Cardiac muscle cell (in vitro differentiated cells and primary cell): ENCODE results near the gene GYS2. TPM values are rescaled to one million over a fixed set of nuclear protein-coding genes. Genes with fewer than 3 reads are reported as not detected.

Experiments used
- DNase-seq, 2 donors: peaks; one replicate each; pipeline versions ENCODE4 v3.0.0 to v3.0.0-alpha.2; 2010 to 2017; ENCODE audit warnings: low read depth in 1 of 2, low spot score in 1 of 2
- H3K27ac ChIP-seq: fragments of 200-600 bp; sonication (generic); 2 replicates; pipeline ENCODE4 v1.5.1; 2016
- H3K27me3 ChIP-seq: fragments of 200-600 bp; sonication (generic); 2 replicates; pipeline ENCODE4 v1.6.0; 2016; ENCODE audit warnings: control low read depth
- H3K36me3 ChIP-seq: fragments of 200-600 bp; sonication (generic); 2 replicates; pipeline ENCODE4 v1.5.1; 2016; ENCODE audit warnings: control low read depth
- H3K4me1 ChIP-seq: fragments of 200-600 bp; sonication (generic); 2 replicates; pipeline ENCODE4 v1.8.1; 2017; ENCODE audit warnings: low read depth, mild to moderate bottlenecking, mixed run types
- H3K4me3 ChIP-seq: fragments of 200-600 bp; sonication (generic); 2 replicates; pipeline ENCODE4 v1.5.1; 2016; ENCODE audit warnings: mild to moderate bottlenecking
- H3K9me3 ChIP-seq: fragments of 200-600 bp; sonication (generic); 2 replicates; pipeline ENCODE4 v1.5.1; 2017; ENCODE audit warnings: low read depth, mild to moderate bottlenecking, control low read depth
- CTCF ChIP-seq: IDR thresholded peaks from 2 replicates; pipeline ENCODE4 v1.5.1; 2012; ENCODE audit warnings: low read depth, mild to moderate bottlenecking, low read length
- polyA plus RNA-seq: library from polyadenylated mRNA; unstranded; fragments of >200 nt; fragmentation: Nextera tagmentation; extraction: Ambion mirVana; gene quantifications from 2 replicates; pipeline ENCODE4 v1.2.1, GENCODE V29; 2016
- total RNA-seq: library from RNA; depleted of rRNA; stranded (reverse); fragments of >200 nt; gene quantifications from 2 replicates; pipeline ENCODE4 v1.2.3, GENCODE V29; 2016

The GYS2 gene
- total and polyA plus RNA-seq, 2 experiments from 2014 or later = not detected

- Histone ChIP-seq H3K27ac (no peak overlapping the region), H3K4me3 (no peak overlapping the region), H3K9me3 (no peaks in the 10 kb centered on the region), H3K27me3 (no peaks in the 10 kb centered on the region), H3K36me3 (no peaks in the 10 kb centered on the region), H3K4me1 (no peaks in the 10 kb centered on the region)
- no peak for DNase-seq
- no peak for TF ChIP-seq CTCF
Observed at GRCh38 chr12:21551841-21552465, 52.7 kb downstream of the GYS2 start.

- H3K9me3 ChIP-seq = no peaks in the 10 kb centered on the region
- H3K27ac ChIP-seq = no peak overlapping the region
- no peaks in the 10 kb centered on the region for H3K36me3 ChIP-seq
- H3K4me1 ChIP-seq = no peaks in the 10 kb centered on the region
- H3K4me3 ChIP-seq = no peak overlapping the region
- DNase-seq = no peak
- H3K27me3 ChIP-seq = no peaks in the 10 kb centered on the region
- no peak for TF ChIP-seq CTCF
Observed at GRCh38 chr12:21547437-21547836, 57.2 kb downstream of the GYS2 start.

- TF ChIP-seq CTCF = no peak
- Histone ChIP-seq H3K4me3 (no peak overlapping the region), H3K4me1 (no peaks in the 10 kb centered on the region), H3K27me3 (no peaks in the 10 kb centered on the region), H3K36me3 (no peaks in the 10 kb centered on the region), H3K9me3 (no peaks in the 10 kb centered on the region), H3K27ac (no peak overlapping the region)
- DNase-seq = no peak
Observed at GRCh38 chr12:21546716-21547115, 57.9 kb downstream of the GYS2 start.

- no peak for DNase-seq
- Histone ChIP-seq H3K9me3 (no peaks in the 10 kb centered on the region), H3K36me3 (no peaks in the 10 kb centered on the region), H3K27ac (no peak overlapping the region), H3K4me3 (no peak overlapping the region), H3K27me3 (no peaks in the 10 kb centered on the region), H3K4me1 (no peaks in the 10 kb centered on the region)
- TF ChIP-seq CTCF = no peak
Observed at GRCh38 chr12:21545557-21545956, 59.1 kb downstream of the GYS2 start.

GRCh38 chr12:21543151-21543550 lies 61.5 kb downstream of the GYS2 start:
- Histone ChIP-seq H3K36me3 (no peaks in the 10 kb centered on the region), H3K9me3 (no peaks in the 10 kb centered on the region), H3K4me1 (no peaks in the 10 kb centered on the region), H3K27ac (no peak overlapping the region), H3K27me3 (no peaks in the 10 kb centered on the region), H3K4me3 (no peak overlapping the region)
- DNase-seq = no peak
- no peak for TF ChIP-seq CTCF
